ENCODE measurements around the gene CD8B2. TPM values are rescaled to one million over a fixed set of nuclear protein-coding genes. Genes with fewer than 3 reads are reported as not detected.

CD8B2 gene
- total and polyA plus RNA-seq, 2 donors (not counting 1 experiment from before 2014, with no cell fraction given), result not detected

GRCh38 chr2:106531676-106532214 is 44.6 kb downstream of the CD8B2 start:
- no peak overlapping the region for H2AFZ ChIP-seq (ENCODE audit: insufficient read depth, low read depth, low read length, poor library complexity, severe bottlenecking)
- no peak overlapping the region for H3K4me2 ChIP-seq (replicated peaks; ENCODE audit: low read depth, low read length, poor library complexity, severe bottlenecking)
- intact Hi-C loops (cut with micrococcal nuclease), result no loop called here
- peaks cover 3% of the 10 kb centered on the region for H3K4me1 Mint-ChIP-seq
- H3K79me2 ChIP-seq (ENCODE audit: control insufficient read depth, insufficient read depth, low read length), result no peaks in the 10 kb centered on the region
- peaks cover 0 to 3% of the 10 kb centered on the region in 2 donors for H3K4me1 ChIP-seq (ENCODE audit: control insufficient read depth in 2 of 2, insufficient read depth in 2 of 2, low read length in 2 of 2)
- no peaks in the 10 kb centered on the region for H4K20me1 ChIP-seq (ENCODE audit: control insufficient read depth, insufficient read depth, low read length, poor library complexity, severe bottlenecking)
- no peak for ATAC-seq (ENCODE audit: low read depth)
- TF ChIP-seq EZH2 (IDR thresholded peaks at IDR 0.05; ENCODE audit: borderline replicate concordance, insufficient read depth, low read depth, low read length, poor library complexity, severe bottlenecking), result no peak
- no peak for TF ChIP-seq CTCF (IDR thresholded peaks at IDR 0.05)
- H3K27ac Mint-ChIP-seq, result no peak overlapping the region
- H3K4me3 Mint-ChIP-seq, result no peak overlapping the region
- no peak overlapping the region for H3K27ac ChIP-seq (ENCODE audit: low read length in 2 of 2)
- ChIA-PET POLR2A (no interaction called here), CTCF (interaction anchor here (0.9 kb wide), 1 partner anchor 426 kb away, joined by 4 read pairs; no protein-coding TSS in a partner anchor)
- no peak overlapping the region for H3K9ac ChIP-seq (ENCODE audit: low read length)
- H3K9me3 ChIP-seq (ENCODE audit: control extremely low read depth in 1 of 3, control insufficient read depth in 2 of 3, insufficient read depth in 1 of 3, low read length in 2 of 3), result no peaks in the 10 kb centered on the region
- H3K27me3 ChIP-seq (replicated peaks in 1 of 4; ENCODE audit: control extremely low read depth in 1 of 4, control insufficient read depth in 3 of 4, insufficient read depth in 4 of 4, low read length in 3 of 4), result peaks cover 0 to 3% (median 0%) of the 10 kb centered on the region in 4 experiments
- no peak overlapping the region for H3K4me3 ChIP-seq (ENCODE audit: control extremely low read depth in 1 of 5, extremely low read depth in 1 of 5, insufficient read depth in 1 of 5, low read depth in 2 of 5, low read length in 4 of 5)
- DNase-seq, result no peak
- no peaks in the 10 kb centered on the region for H3K36me3 ChIP-seq (replicated peaks in 1 of 2; ENCODE audit: control extremely low read depth in 1 of 2, control insufficient read depth in 1 of 2, extremely low read depth in 1 of 2, insufficient read depth in 2 of 2, low read length in 1 of 2)
- H3K9me3 Mint-ChIP-seq (ENCODE audit: insufficient read depth), result no peaks in the 10 kb centered on the region
- peaks cover 30% of the 10 kb centered on the region for H3K27me3 Mint-ChIP-seq
- WGBS (ENCODE audit: insufficient coverage), result 90% methylated on average over 4 of the region's 7 CpGs

GRCh38 chr2:106532236-106532635 is 45.1 kb downstream of the CD8B2 start:
- Mint-ChIP-seq H3K9me3 (ENCODE audit: insufficient read depth) (no peaks in the 10 kb centered on the region), H3K27ac (no peak overlapping the region), H3K4me1 (peaks cover 7% of the 10 kb centered on the region), H3K4me3 (no peak overlapping the region), H3K27me3 (peaks cover 30% of the 10 kb centered on the region)
- intact Hi-C loops (cut with micrococcal nuclease), result no loop called here
- H3K79me2 ChIP-seq (ENCODE audit: control insufficient read depth, insufficient read depth, low read length), result no peaks in the 10 kb centered on the region
- no peak overlapping the region for H3K4me2 ChIP-seq (replicated peaks; ENCODE audit: low read depth, low read length, poor library complexity, severe bottlenecking)
- TF ChIP-seq CTCF (IDR thresholded peaks at IDR 0.05) (no peak), EZH2 (IDR thresholded peaks at IDR 0.05; ENCODE audit: borderline replicate concordance, insufficient read depth, low read depth, low read length, poor library complexity, severe bottlenecking) (no peak)
- DNase-seq (no peak), ATAC-seq (ENCODE audit: low read depth) (no peak)
- ChIA-PET CTCF (interaction anchor here (0.9 kb wide), 1 partner anchor 426 kb away, joined by 4 read pairs; no protein-coding TSS in a partner anchor), POLR2A (no interaction called here)
- peaks cover 3 to 8% of the 10 kb centered on the region in 2 donors for H3K4me1 ChIP-seq (ENCODE audit: control insufficient read depth in 2 of 2, insufficient read depth in 2 of 2, low read length in 2 of 2)
- H3K9ac ChIP-seq (ENCODE audit: low read length), result no peak overlapping the region
- H3K27ac ChIP-seq (ENCODE audit: low read length in 2 of 2), result no peak overlapping the region
- H3K36me3 ChIP-seq (replicated peaks in 1 of 2; ENCODE audit: control extremely low read depth in 1 of 2, control insufficient read depth in 1 of 2, extremely low read depth in 1 of 2, insufficient read depth in 2 of 2, low read length in 1 of 2), result no peaks in the 10 kb centered on the region
- WGBS (ENCODE audit: insufficient coverage), result 85% methylated on average over 2 of the region's 3 CpGs
- H4K20me1 ChIP-seq (ENCODE audit: control insufficient read depth, insufficient read depth, low read length, poor library complexity, severe bottlenecking), result no peaks in the 10 kb centered on the region
- no peak overlapping the region for H2AFZ ChIP-seq (ENCODE audit: insufficient read depth, low read depth, low read length, poor library complexity, severe bottlenecking)
- H3K27me3 ChIP-seq (replicated peaks in 1 of 4; ENCODE audit: control extremely low read depth in 1 of 4, control insufficient read depth in 3 of 4, insufficient read depth in 4 of 4, low read length in 3 of 4), result peaks cover 0 to 3% (median 0%) of the 10 kb centered on the region in 4 experiments
- H3K9me3 ChIP-seq (ENCODE audit: control extremely low read depth in 1 of 3, control insufficient read depth in 2 of 3, insufficient read depth in 1 of 3, low read length in 2 of 3), result no peaks in the 10 kb centered on the region
- H3K4me3 ChIP-seq (ENCODE audit: control extremely low read depth in 1 of 5, extremely low read depth in 1 of 5, insufficient read depth in 1 of 5, low read depth in 2 of 5, low read length in 4 of 5), result no peak overlapping the region
